Measurements from ENCODE around the gene CPXM2.

Gene CPXM2

GRCh38 chr10:123760356-123761037, 131.1 kb downstream of the CPXM2 start:
- TF ChIP-seq, protein P1, sequence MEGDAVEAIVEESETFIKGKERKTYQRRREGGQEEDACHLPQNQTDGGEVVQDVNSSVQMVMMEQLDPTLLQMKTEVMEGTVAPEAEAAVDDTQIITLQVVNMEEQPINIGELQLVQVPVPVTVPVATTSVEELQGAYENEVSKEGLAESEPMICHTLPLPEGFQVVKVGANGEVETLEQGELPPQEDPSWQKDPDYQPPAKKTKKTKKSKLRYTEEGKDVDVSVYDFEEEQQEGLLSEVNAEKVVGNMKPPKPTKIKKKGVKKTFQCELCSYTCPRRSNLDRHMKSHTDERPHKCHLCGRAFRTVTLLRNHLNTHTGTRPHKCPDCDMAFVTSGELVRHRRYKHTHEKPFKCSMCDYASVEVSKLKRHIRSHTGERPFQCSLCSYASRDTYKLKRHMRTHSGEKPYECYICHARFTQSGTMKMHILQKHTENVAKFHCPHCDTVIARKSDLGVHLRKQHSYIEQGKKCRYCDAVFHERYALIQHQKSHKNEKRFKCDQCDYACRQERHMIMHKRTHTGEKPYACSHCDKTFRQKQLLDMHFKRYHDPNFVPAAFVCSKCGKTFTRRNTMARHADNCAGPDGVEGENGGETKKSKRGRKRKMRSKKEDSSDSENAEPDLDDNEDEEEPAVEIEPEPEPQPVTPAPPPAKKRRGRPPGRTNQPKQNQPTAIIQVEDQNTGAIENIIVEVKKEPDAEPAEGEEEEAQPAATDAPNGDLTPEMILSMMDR (conservative IDR thresholded peaks at IDR 0.05; ENCODE audit: low read depth, low read length): no peak
- Histone ChIP-seq H3K27ac (no peak overlapping the region), H3K79me2 (ENCODE audit: insufficient read depth, low read depth) (no peaks in the 10 kb centered on the region), H3K36me3 (ENCODE audit: insufficient read depth) (no peaks in the 10 kb centered on the region), H2AFZ (ENCODE audit: low read depth) (no peak overlapping the region), H3K4me3 (IDR thresholded peaks at IDR 0.05; ENCODE audit: insufficient read depth, low read depth, low read length) (no peak overlapping the region), H3K4me1 (ENCODE audit: low read depth, poor library complexity, severe bottlenecking) (no peaks in the 10 kb centered on the region), H3K9ac (no peak overlapping the region), H3K4me2 (no peak overlapping the region), H4K20me1 (ENCODE audit: insufficient read depth) (no peaks in the 10 kb centered on the region), H3K27me3 (ENCODE audit: insufficient read depth, low read depth) (no peaks in the 10 kb centered on the region)

GRCh38 chr10:123759501-123760031, 132.0 kb downstream of the CPXM2 start:
- H4K20me1 ChIP-seq (ENCODE audit: insufficient read depth): no peaks in the 10 kb centered on the region
- H3K4me3 ChIP-seq (IDR thresholded peaks at IDR 0.05; ENCODE audit: insufficient read depth, low read depth, low read length): no peak overlapping the region
- no peaks in the 10 kb centered on the region for H3K27me3 ChIP-seq (ENCODE audit: insufficient read depth, low read depth)

GRCh38 chr10:123759041-123759440, 132.6 kb downstream of the CPXM2 start:
- TF ChIP-seq, protein P1 (conservative IDR thresholded peaks at IDR 0.05; ENCODE audit: low read depth, low read length): no peak
- Histone ChIP-seq H3K36me3 (ENCODE audit: insufficient read depth) (no peaks in the 10 kb centered on the region), H3K9ac (no peak overlapping the region), H3K79me2 (ENCODE audit: insufficient read depth, low read depth) (no peaks in the 10 kb centered on the region), H3K4me2 (no peak overlapping the region), H4K20me1 (ENCODE audit: insufficient read depth) (no peaks in the 10 kb centered on the region), H3K4me1 (ENCODE audit: low read depth, poor library complexity, severe bottlenecking) (no peaks in the 10 kb centered on the region), H2AFZ (ENCODE audit: low read depth) (no peak overlapping the region), H3K4me3 (IDR thresholded peaks at IDR 0.05; ENCODE audit: insufficient read depth, low read depth, low read length) (no peak overlapping the region), H3K27ac (no peak overlapping the region), H3K27me3 (ENCODE audit: insufficient read depth, low read depth) (no peaks in the 10 kb centered on the region)

More at GRCh38 chr10:123759501-123760031, 132.0 kb downstream of the CPXM2 start:
- TF ChIP-seq, protein P1 (conservative IDR thresholded peaks at IDR 0.05; ENCODE audit: low read depth, low read length): no peak
- no peak overlapping the region for H3K9ac ChIP-seq
- no peaks in the 10 kb centered on the region for H3K79me2 ChIP-seq (ENCODE audit: insufficient read depth, low read depth)
- no peak overlapping the region for H3K4me2 ChIP-seq
- H3K4me1 ChIP-seq (ENCODE audit: low read depth, poor library complexity, severe bottlenecking): no peaks in the 10 kb centered on the region
- H3K36me3 ChIP-seq (ENCODE audit: insufficient read depth): no peaks in the 10 kb centered on the region
- no peak overlapping the region for H2AFZ ChIP-seq (ENCODE audit: low read depth)
- H3K27ac ChIP-seq: no peak overlapping the region

DNA sequence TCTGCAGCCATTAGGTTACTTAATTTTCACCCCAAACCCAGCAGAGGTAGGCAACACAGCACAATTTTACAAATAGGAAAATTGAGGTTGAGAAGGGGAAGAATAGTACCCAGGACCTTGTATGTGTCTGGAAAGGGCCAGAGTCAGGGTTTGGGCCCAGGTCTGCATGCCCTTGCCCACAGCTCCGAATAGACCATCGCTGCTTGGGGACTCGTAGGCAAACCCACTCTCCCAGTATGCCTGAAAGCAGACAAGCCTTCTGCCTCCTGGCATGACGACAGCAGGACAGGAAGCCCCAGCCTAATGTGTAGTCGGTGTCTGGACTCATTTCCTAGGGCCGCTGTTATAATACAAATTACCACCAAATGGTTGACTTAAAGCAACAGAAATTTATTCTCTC, 133.8 kb downstream of the CPXM2 start:
- Histone ChIP-seq H3K4me1 (ENCODE audit: low read depth, poor library complexity, severe bottlenecking) (no peaks in the 10 kb centered on the region), H3K4me3 (IDR thresholded peaks at IDR 0.05; ENCODE audit: insufficient read depth, low read depth, low read length) (no peak overlapping the region), H3K9ac (no peak overlapping the region), H3K36me3 (ENCODE audit: insufficient read depth) (no peaks in the 10 kb centered on the region), H4K20me1 (ENCODE audit: insufficient read depth) (no peaks in the 10 kb centered on the region), H2AFZ (ENCODE audit: low read depth) (no peak overlapping the region), H3K27me3 (ENCODE audit: insufficient read depth, low read depth) (no peaks in the 10 kb centered on the region), H3K4me2 (no peak overlapping the region), H3K79me2 (ENCODE audit: insufficient read depth, low read depth) (no peaks in the 10 kb centered on the region), H3K27ac (no peak overlapping the region)
- TF ChIP-seq, protein P1 (conservative IDR thresholded peaks at IDR 0.05; ENCODE audit: low read depth, low read length): no peak

Measured in KMS-11 (cell line).